H9 (cell line): ENCODE measurements around the gene DNAJC5. TPM values are rescaled to one million over a fixed set of nuclear protein-coding genes. Genes with fewer than 3 reads are reported as not detected.
A peak's percentile ranks its signal among the peaks of the same experiment; 100 is the strongest.

ENCODE experiments used
- DNase-seq: peaks from one replicate; pipeline ENCODE4 v3.0.0-alpha.2; 2017
- H2AFZ ChIP-seq: one replicate; pipeline ENCODE4 v1.6.1; 2013; ENCODE audit warnings: mild to moderate bottlenecking, low read length, control low read depth, moderate library complexity
- H2AK5ac ChIP-seq: 2 replicates; pipeline ENCODE4 v1.6.1; 2013; ENCODE audit warnings: low read length, control low read depth, mixed read lengths; ENCODE audit not compliant: insufficient read length
- H2BK120ac ChIP-seq: one replicate; pipeline ENCODE4 v1.6.1; 2013; ENCODE audit warnings: low read depth, mild to moderate bottlenecking, low read length, control low read depth, inconsistent platforms; ENCODE audit not compliant: poor library complexity, severe bottlenecking
- H2BK12ac ChIP-seq: 2 replicates; pipeline ENCODE4 v1.6.1; 2013; ENCODE audit warnings: low read length, control low read depth, mixed read lengths, low read depth; ENCODE audit not compliant: insufficient read length
- H2BK15ac ChIP-seq: 2 replicates; pipeline ENCODE4 v1.6.1; 2013; ENCODE audit warnings: low read depth, low read length, control low read depth
- H2BK20ac ChIP-seq: one replicate; pipeline ENCODE4 v1.6.1; 2013; ENCODE audit warnings: low read depth, mild to moderate bottlenecking, low read length, control low read depth, inconsistent platforms; ENCODE audit not compliant: poor library complexity, severe bottlenecking
- H2BK5ac ChIP-seq: 2 replicates; pipeline ENCODE4 v1.6.1; 2013; ENCODE audit warnings: low read length, control low read depth, mixed read lengths; ENCODE audit not compliant: insufficient read length
- H3K14ac ChIP-seq: 2 replicates; pipeline ENCODE4 v1.6.1; 2013; ENCODE audit warnings: low read length, control low read depth; ENCODE audit not compliant: insufficient read depth
- H3K18ac ChIP-seq: 2 replicates; pipeline ENCODE4 v1.6.1; 2013; ENCODE audit warnings: low read depth, mild to moderate bottlenecking, mixed read lengths, low read length, control low read depth; ENCODE audit not compliant: insufficient read length
- H3K23ac ChIP-seq: 2 replicates; pipeline ENCODE4 v1.6.1; 2013; ENCODE audit warnings: low read length, control low read depth, mixed read lengths, low read depth; ENCODE audit not compliant: insufficient read length
- H3K23me2 ChIP-seq: 2 replicates; pipeline ENCODE4 v1.6.1; 2013; ENCODE audit warnings: low read depth, mild to moderate bottlenecking, mixed read lengths, low read length, control low read depth; ENCODE audit not compliant: insufficient read length, poor library complexity, severe bottlenecking
- H3K27ac ChIP-seq: 2 replicates; pipeline ENCODE4 v1.5.1; 2013; ENCODE audit warnings: low read length, control low read depth, mixed read lengths, low read depth; ENCODE audit not compliant: insufficient read length
- H3K27me3 ChIP-seq: 2 replicates; pipeline ENCODE4 v1.6.1; 2013; ENCODE audit warnings: low read length, control low read depth, inconsistent platforms; ENCODE audit not compliant: insufficient read depth
- H3K4ac ChIP-seq: 2 replicates; pipeline ENCODE4 v1.6.1; 2013; ENCODE audit warnings: low read depth, mild to moderate bottlenecking, control low read depth, inconsistent platforms, low read length, moderate library complexity
- H3K4me1 ChIP-seq: 2 replicates; pipeline ENCODE4 v1.6.1; 2013; ENCODE audit warnings: low read length, control low read depth, inconsistent platforms; ENCODE audit not compliant: insufficient read depth
- H3K4me2 ChIP-seq: 2 replicates; pipeline ENCODE4 v1.6.1; 2013; ENCODE audit warnings: low read length, control low read depth, mixed read lengths; ENCODE audit not compliant: insufficient read length, insufficient read depth
- H3K56ac ChIP-seq: 2 replicates; pipeline ENCODE4 v1.6.1; 2013; ENCODE audit warnings: low read depth, mild to moderate bottlenecking, mixed read lengths, low read length, control low read depth; ENCODE audit not compliant: insufficient read length
- H3K79me1 ChIP-seq: 2 replicates; pipeline ENCODE4 v1.6.1; 2013; ENCODE audit warnings: low read depth, mild to moderate bottlenecking, moderate library complexity, low read length, control low read depth, inconsistent platforms; ENCODE audit not compliant: insufficient read depth, poor library complexity, severe bottlenecking
- H3K79me2 ChIP-seq: 2 replicates; pipeline ENCODE4 v1.6.1; 2013; ENCODE audit warnings: low read length, control low read depth, inconsistent platforms; ENCODE audit not compliant: insufficient read depth
- H3K9ac ChIP-seq: 2 replicates; pipeline ENCODE4 v1.6.1; 2013; ENCODE audit warnings: low read length, control low read depth, mixed read lengths; ENCODE audit not compliant: insufficient read length; ENCODE audit errors: extremely low read depth
- H3K9me3 ChIP-seq: one replicate; pipeline ENCODE4 v1.6.1; 2013; ENCODE audit warnings: low read depth, low read length, inconsistent platforms; ENCODE audit not compliant: control insufficient read depth
- H3T11ph ChIP-seq: one replicate; pipeline ENCODE4 v1.6.1; 2013; ENCODE audit warnings: mild to moderate bottlenecking, low read length, control low read depth, inconsistent platforms
- H4K20me1 ChIP-seq: one replicate; pipeline ENCODE4 v1.6.1; 2013; ENCODE audit not compliant: control insufficient read depth, insufficient read length, insufficient read depth
- H4K5ac ChIP-seq: 2 replicates; pipeline ENCODE4 v1.6.1; 2013; ENCODE audit warnings: low read depth, mild to moderate bottlenecking, mixed read lengths, low read length, control low read depth; ENCODE audit not compliant: insufficient read length
- H4K8ac ChIP-seq: replicated peaks from 2 replicates; pipeline ENCODE4 v1.6.1; 2013; ENCODE audit warnings: low read length, control low read depth, mixed read lengths, low read depth; ENCODE audit not compliant: insufficient read length
- H4K91ac ChIP-seq: 2 replicates; pipeline ENCODE4 v1.6.1; 2013; ENCODE audit warnings: low read depth, mild to moderate bottlenecking, moderate library complexity, mixed read lengths, low read length, control low read depth; ENCODE audit not compliant: insufficient read length
- H3K27ac Mint-ChIP-seq, 3 experiments: 2 replicates in 2 of 3; 3 replicates in 1 of 3; pipeline ENCODE4 v1.8.0; 2020 to 2021; ENCODE audit warnings: mixed read lengths in 3 of 3, mild to moderate bottlenecking in 1 of 3, moderate library complexity in 1 of 3
- H3K27me3 Mint-ChIP-seq: 2 replicates; pipeline ENCODE4 v1.8.0; 2021; ENCODE audit warnings: low read depth, mild to moderate bottlenecking, moderate library complexity, mixed read lengths
- H3K36me3 Mint-ChIP-seq, 3 experiments: 2 replicates in 2 of 3; 3 replicates in 1 of 3; pipeline ENCODE4 v1.8.0; 2020 to 2021; ENCODE audit warnings: low read depth in 3 of 3, mixed read lengths in 3 of 3; ENCODE audit not compliant: insufficient read depth in 1 of 3
- H3K4me1 Mint-ChIP-seq, 2 experiments: 2 replicates each; pipeline ENCODE4 v1.8.0; 2020; ENCODE audit warnings: mixed read lengths in 2 of 2
- H3K4me3 Mint-ChIP-seq, 2 experiments: 2 replicates in 1 of 2; 3 replicates in 1 of 2; pipeline ENCODE4 v1.8.0; 2020 to 2021; ENCODE audit warnings: mild to moderate bottlenecking in 2 of 2, mixed read lengths in 2 of 2, moderate library complexity in 1 of 2
- H3K9me3 Mint-ChIP-seq, 2 experiments: 2 replicates in 1 of 2; 3 replicates in 1 of 2; pipeline ENCODE4 v1.8.0; 2020; ENCODE audit warnings: mild to moderate bottlenecking in 2 of 2, mixed read lengths in 2 of 2, moderate library complexity in 1 of 2
- WGBS: extraction: QIAGEN DNeasy Blood & Tissue Kit; methylation state at CpG from one replicate; pipeline ENCODE4 v1.1.7; 2013; ENCODE audit warnings: missing lambda C conversion rate, low lambda C conversion rate, mixed read lengths; ENCODE audit not compliant: insufficient read length; ENCODE audit errors: extremely low coverage; 5-methylcytosine and 5-hydroxymethylcytosine counted together
- total RNA-seq: library from RNA; stranded (reverse); gene quantifications from 2 replicates; pipeline ENCODE4 v1.2.1, GENCODE V29; 2021
- TF ChIP-seq, protein P1 (sequence below): fragments of 200-600 bp; sonication (generic); conservative IDR thresholded peaks from 3 replicates; pipeline ENCODE4 v1.8.0; 2021; ENCODE audit warnings: antibody characterized with exemption, mild to moderate bottlenecking

DNAJC5 gene
- total RNA-seq, 1 experiment from 2014 or later: 43.0 TPM

DNA sequence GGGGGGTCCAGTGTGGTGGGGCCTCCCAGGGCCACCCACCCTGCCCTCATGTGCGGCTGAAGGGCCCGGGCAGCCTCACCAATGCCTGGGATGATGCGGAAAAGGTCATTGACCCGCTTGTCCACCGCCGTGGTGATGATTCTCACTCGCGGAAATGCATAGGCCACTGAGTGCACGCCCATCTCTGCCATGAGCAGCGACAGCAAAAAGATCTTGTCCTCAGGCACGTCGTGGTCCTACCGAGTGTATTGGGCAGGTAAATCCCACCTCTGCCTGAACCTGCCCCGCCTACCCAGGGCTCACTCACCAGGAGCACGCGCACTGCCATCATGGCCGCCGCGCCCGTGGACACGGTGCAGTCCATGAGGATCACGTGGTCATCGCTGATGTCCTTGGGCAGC is 45.1 kb downstream of the DNAJC5 start:
- Histone ChIP-seq H4K5ac (no peak overlapping the region), H2AK5ac (no peak overlapping the region), H3K9ac (no peak overlapping the region), H2BK5ac (no peak overlapping the region), H3K4me2 (no peak overlapping the region), H4K91ac (no peak overlapping the region), H2BK120ac (no peak overlapping the region), H2BK12ac (no peak overlapping the region), H3T11ph (no peak overlapping the region), H4K8ac (no peak overlapping the region), H3K79me1 (no peaks in the 10 kb centered on the region), H3K79me2 (0 out of 2 replicates have a peak, but pooled peaks cover 2% of the 10 kb centered on the region), H3K27me3 (no peaks in the 10 kb centered on the region), H3K23me2 (peaks cover 13% of the 10 kb centered on the region), H3K18ac (no peak overlapping the region), H3K23ac (no peak overlapping the region), H4K20me1 (no peaks in the 10 kb centered on the region), H3K27ac (no peak overlapping the region), H2BK15ac (no peak overlapping the region), H3K4ac (no peak overlapping the region), H3K14ac (no peak overlapping the region), H2AFZ (no peak overlapping the region), H3K9me3 (no peaks in the 10 kb centered on the region), H3K4me1 (no peaks in the 10 kb centered on the region), H2BK20ac (no peak overlapping the region), H3K56ac (no peak overlapping the region)
- no peaks in the 10 kb centered on the region for H3K9me3 Mint-ChIP-seq
- TF ChIP-seq, protein P1, sequence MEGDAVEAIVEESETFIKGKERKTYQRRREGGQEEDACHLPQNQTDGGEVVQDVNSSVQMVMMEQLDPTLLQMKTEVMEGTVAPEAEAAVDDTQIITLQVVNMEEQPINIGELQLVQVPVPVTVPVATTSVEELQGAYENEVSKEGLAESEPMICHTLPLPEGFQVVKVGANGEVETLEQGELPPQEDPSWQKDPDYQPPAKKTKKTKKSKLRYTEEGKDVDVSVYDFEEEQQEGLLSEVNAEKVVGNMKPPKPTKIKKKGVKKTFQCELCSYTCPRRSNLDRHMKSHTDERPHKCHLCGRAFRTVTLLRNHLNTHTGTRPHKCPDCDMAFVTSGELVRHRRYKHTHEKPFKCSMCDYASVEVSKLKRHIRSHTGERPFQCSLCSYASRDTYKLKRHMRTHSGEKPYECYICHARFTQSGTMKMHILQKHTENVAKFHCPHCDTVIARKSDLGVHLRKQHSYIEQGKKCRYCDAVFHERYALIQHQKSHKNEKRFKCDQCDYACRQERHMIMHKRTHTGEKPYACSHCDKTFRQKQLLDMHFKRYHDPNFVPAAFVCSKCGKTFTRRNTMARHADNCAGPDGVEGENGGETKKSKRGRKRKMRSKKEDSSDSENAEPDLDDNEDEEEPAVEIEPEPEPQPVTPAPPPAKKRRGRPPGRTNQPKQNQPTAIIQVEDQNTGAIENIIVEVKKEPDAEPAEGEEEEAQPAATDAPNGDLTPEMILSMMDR: no peak
- H3K4me3 Mint-ChIP-seq: no peak overlapping the region
- WGBS: no CpG with 5 or more reads among the region's 23 CpGs
- peak; percentile 74 for DNase-seq
- no peaks in the 10 kb centered on the region for H3K27me3 Mint-ChIP-seq
- peaks cover 0 to 26% (median 23%) of the 10 kb centered on the region in 3 experiments; a peak in 6 of 7 replicates for H3K36me3 Mint-ChIP-seq
- no peak overlapping the region for H3K27ac Mint-ChIP-seq
- H3K4me1 Mint-ChIP-seq: peaks cover 3 to 9% of the 10 kb centered on the region in 2 experiments
